HG03196 (cell line): Measurements from ENCODE around the gene NSFL1C.

Experiments used
- ATAC-seq: cut with Tn5 transposase; IDR thresholded peaks from one replicate; pipeline ENCODE4 v1.9.1; 2021; ENCODE audit not compliant: unreplicated experiment

Gene NSFL1C

GRCh38 chr20:1462834-1463233, 3.8 kb downstream of the NSFL1C start:
- ATAC-seq: no peak

- no peak for ATAC-seq
Measured at GRCh38 chr20:1462001-1462400, 4.6 kb downstream of the NSFL1C start.

GRCh38 chr20:1460275-1460674, 6.4 kb downstream of the NSFL1C start:
- no peak for ATAC-seq

GRCh38 chr20:1457992-1458391, 8.7 kb downstream of the NSFL1C start:
- no peak for ATAC-seq

- ATAC-seq: no peak
Measured at GRCh38 chr20:1456300-1456699, 10.3 kb downstream of the NSFL1C start.

GRCh38 chr20:1450926-1451491, 15.6 kb downstream of the NSFL1C start:
- no peak for ATAC-seq

- ATAC-seq: no peak
Measured at GRCh38 chr20:1449370-1449769, 17.3 kb downstream of the NSFL1C start.

- ATAC-seq: no peak
Measured at GRCh38 chr20:1448081-1448620, 18.5 kb downstream of the NSFL1C start.

GRCh38 chr20:1446536-1446935, 20.1 kb downstream of the NSFL1C start:
- ATAC-seq: no peak

GRCh38 chr20:1443085-1443484, 23.6 kb downstream of the NSFL1C start:
- no peak for ATAC-seq

GRCh38 chr20:1442304-1442703, 24.3 kb downstream of the NSFL1C start:
- no peak for ATAC-seq

GRCh38 chr20:1441133-1441532, 25.5 kb downstream of the NSFL1C start:
- no peak for ATAC-seq

- no peak for ATAC-seq
Measured at GRCh38 chr20:1440024-1440423, 26.6 kb downstream of the NSFL1C start.

GRCh38 chr20:1438361-1438760, 28.3 kb downstream of the NSFL1C start:
- no peak for ATAC-seq

GRCh38 chr20:1437235-1437904, 29.3 kb downstream of the NSFL1C start:
- ATAC-seq: no peak

- no peak for ATAC-seq
Measured at GRCh38 chr20:1436263-1436662, 30.4 kb downstream of the NSFL1C start.

GRCh38 chr20:1435337-1435699, 31.3 kb downstream of the NSFL1C start:
- no peak for ATAC-seq

GRCh38 chr20:1434571-1435336, 31.9 kb downstream of the NSFL1C start:
- peak; percentile 82 for ATAC-seq

GRCh38 chr20:1431158-1431557, 35.5 kb downstream of the NSFL1C start:
- ATAC-seq: no peak

- no peak for ATAC-seq
Measured at GRCh38 chr20:1430004-1430451, 36.6 kb downstream of the NSFL1C start.

- no peak for ATAC-seq
Measured at GRCh38 chr20:1429143-1429728, 37.4 kb downstream of the NSFL1C start.
